ENCODE measurements around the gene RAB28. TPM values are rescaled to one million over a fixed set of nuclear protein-coding genes. Genes with fewer than 3 reads are reported as not detected.

Gene RAB28
- total RNA-seq, 1 donor from 2014 or later, result 16.0 TPM

DNA sequence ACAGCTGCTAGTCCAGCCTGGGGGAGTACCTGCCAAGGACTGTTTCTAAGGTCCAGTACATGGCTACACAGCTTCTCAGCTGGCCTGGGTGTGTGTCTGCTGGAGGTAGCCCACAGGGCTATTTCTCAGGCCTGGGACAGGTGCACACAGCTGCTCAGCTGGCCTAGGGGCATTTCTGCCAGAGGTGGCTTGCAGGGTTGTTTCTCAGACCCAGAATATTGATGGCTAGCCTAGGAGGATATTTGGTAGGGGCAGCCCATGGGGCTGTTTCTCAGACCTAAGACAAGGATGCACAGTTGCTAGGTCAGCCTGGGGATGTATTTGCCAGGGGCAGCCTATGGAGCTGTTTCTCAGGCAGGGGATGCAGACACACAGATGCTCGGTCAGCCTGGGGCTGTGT lies 29.4 kb downstream of the RAB28 start:
- H3K4me3 ChIP-seq (ENCODE audit: low read depth, low read length), result no peak overlapping the region
- DNase-seq (ENCODE audit: low read depth), result no peak
- TF ChIP-seq, protein P1, sequence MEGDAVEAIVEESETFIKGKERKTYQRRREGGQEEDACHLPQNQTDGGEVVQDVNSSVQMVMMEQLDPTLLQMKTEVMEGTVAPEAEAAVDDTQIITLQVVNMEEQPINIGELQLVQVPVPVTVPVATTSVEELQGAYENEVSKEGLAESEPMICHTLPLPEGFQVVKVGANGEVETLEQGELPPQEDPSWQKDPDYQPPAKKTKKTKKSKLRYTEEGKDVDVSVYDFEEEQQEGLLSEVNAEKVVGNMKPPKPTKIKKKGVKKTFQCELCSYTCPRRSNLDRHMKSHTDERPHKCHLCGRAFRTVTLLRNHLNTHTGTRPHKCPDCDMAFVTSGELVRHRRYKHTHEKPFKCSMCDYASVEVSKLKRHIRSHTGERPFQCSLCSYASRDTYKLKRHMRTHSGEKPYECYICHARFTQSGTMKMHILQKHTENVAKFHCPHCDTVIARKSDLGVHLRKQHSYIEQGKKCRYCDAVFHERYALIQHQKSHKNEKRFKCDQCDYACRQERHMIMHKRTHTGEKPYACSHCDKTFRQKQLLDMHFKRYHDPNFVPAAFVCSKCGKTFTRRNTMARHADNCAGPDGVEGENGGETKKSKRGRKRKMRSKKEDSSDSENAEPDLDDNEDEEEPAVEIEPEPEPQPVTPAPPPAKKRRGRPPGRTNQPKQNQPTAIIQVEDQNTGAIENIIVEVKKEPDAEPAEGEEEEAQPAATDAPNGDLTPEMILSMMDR (conservative IDR thresholded peaks at IDR 0.05; ENCODE audit: low read depth, low read length), result no peak

DNA sequence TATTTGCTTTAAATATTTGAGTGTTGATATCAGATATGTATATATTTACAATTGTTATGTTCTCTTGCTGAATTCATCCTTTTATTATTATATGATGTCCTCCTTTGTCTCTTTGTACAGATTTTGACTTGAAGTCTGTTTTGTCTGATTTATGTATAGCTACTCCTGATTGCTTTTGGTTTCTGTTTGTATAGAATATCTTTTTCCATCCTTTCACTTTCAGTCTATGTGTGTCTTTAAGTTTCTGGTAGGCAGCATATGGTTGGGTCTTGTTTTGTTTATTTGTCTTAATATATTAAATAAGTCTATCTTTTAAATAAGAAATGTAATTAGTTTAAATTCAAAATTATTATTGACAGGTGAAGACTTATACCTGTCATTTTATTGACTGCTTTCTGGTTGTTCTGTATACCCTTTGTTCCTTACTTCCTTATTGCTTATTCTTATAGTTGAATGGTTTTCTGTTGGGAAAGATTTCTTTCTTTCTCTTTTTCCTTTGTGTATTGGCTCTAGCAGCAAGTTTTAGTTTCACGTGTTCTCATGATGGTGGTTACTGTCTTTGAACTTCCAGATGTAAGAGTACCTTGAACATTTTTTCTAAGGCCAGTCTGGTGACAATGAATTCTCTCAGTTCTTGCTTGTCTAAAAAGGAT lies 31.1 kb downstream of the RAB28 start:
- DNase-seq (ENCODE audit: low read depth), result no peak
- TF ChIP-seq, protein P1 (conservative IDR thresholded peaks at IDR 0.05; ENCODE audit: low read depth, low read length), result no peak
- H3K4me3 ChIP-seq (ENCODE audit: low read depth, low read length), result no peak overlapping the region

DNA sequence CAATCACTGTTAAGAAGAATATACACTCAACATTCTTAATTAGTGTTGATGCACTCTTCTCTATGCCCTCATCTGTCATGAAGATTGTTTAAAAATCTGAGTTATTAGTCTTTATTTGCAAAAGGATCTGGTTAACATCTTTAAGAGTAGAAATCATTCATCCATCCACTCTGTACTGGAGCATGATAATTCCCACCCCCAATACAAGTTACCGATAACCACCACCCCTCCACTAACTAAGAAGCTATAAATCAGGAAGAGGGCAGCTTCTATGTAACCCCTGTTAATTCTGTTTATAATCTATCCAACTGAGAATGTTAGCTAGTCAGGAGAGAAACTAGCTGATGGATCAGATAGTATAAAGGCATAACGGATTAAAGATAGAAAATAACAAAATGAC lies 34.5 kb downstream of the RAB28 start:
- no peak for DNase-seq (ENCODE audit: low read depth)
- TF ChIP-seq, protein P1 (conservative IDR thresholded peaks at IDR 0.05; ENCODE audit: low read depth, low read length), result no peak
- no peak overlapping the region for H3K4me3 ChIP-seq (ENCODE audit: low read depth, low read length)

DNA sequence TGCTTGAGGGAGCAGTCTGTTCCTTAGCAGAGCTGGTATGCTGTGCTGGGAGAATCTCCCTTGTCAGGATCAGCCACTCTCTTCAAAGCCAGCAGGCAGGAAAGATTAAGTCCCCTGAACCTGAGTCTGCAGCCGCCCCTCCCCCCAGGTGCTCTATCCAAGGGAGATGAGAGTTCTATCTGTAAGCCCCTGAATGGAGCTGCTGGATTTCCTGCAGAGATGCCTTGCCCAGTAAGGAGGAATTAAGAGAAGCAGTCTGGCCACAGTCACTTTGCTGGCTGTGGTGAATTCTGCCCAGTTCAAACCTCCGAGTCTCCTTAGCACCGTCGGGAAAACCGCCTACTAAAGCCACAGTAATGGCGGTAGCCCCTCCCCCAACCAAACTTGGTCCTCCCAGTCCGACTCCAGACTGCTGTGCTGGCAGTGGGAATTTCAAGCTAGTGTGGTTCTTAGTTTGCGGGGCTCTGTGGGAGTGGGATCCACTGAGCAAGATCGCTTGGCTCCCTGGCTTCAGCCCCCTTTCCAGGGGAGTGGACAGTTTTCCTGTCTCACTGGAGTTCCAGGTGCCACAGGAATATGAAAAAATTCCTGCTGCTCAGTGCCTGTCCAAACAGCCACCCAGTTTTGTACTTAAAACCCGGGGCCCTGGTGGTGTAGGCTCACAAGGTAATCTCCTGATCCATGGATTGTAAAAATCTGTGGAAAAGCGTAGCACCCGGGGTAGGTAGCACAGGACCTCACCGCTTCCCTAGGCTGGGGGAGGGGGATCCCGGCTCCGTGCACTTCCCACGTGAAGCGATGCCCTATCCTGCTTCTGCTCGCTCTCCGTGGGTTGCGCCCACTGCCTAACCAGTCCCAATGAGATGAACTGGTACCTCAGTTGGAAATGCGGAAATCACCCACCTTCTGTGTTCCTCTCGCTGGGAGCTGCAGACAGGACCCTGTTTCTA lies 38.0 kb downstream of the RAB28 start:
- no peak for DNase-seq (ENCODE audit: low read depth)
- H3K4me3 ChIP-seq (ENCODE audit: low read depth, low read length), result no peak overlapping the region
- TF ChIP-seq, protein P1 (conservative IDR thresholded peaks at IDR 0.05; ENCODE audit: low read depth, low read length), result no peak

GRCh38 chr4:13441506-13441905 lies 42.6 kb downstream of the RAB28 start:
- TF ChIP-seq, protein P1 (conservative IDR thresholded peaks at IDR 0.05; ENCODE audit: low read depth, low read length), result no peak
- no peak for DNase-seq (ENCODE audit: low read depth)
- no peak overlapping the region for H3K4me3 ChIP-seq (ENCODE audit: low read depth, low read length)

- H3K4me3 ChIP-seq (ENCODE audit: low read depth, low read length), result no peak overlapping the region
- TF ChIP-seq, protein P1 (conservative IDR thresholded peaks at IDR 0.05; ENCODE audit: low read depth, low read length), result no peak
- no peak for DNase-seq (ENCODE audit: low read depth)
Measured at GRCh38 chr4:13436962-13437361, 47.2 kb downstream of the RAB28 start.
